Measurements from ENCODE around the gene XPNPEP2.

Gene XPNPEP2

GRCh38 chrX:129804806-129805205, 66.0 kb downstream of the XPNPEP2 start:
- H3K4me3 ChIP-seq (ENCODE audit: low read length) = no peak overlapping the region
- no peak for TF ChIP-seq CTCF (IDR thresholded peaks at IDR 0.05; ENCODE audit: insufficient read depth, low read depth, low read length, missing control alignments)
- no peak for DNase-seq (ENCODE audit: low read depth)

GRCh38 chrX:129808158-129808828, 69.5 kb downstream of the XPNPEP2 start:
- TF ChIP-seq CTCF (IDR thresholded peaks at IDR 0.05; ENCODE audit: insufficient read depth, low read depth, low read length, missing control alignments) = no peak
- no peak for DNase-seq (ENCODE audit: low read depth)
- H3K4me3 ChIP-seq (ENCODE audit: low read length) = no peak overlapping the region

GRCh38 chrX:129808829-129809796, 70.3 kb downstream of the XPNPEP2 start:
- no peak for TF ChIP-seq CTCF (IDR thresholded peaks at IDR 0.05; ENCODE audit: insufficient read depth, low read depth, low read length, missing control alignments)
- no peak overlapping the region for H3K4me3 ChIP-seq (ENCODE audit: low read length)
- DNase-seq (ENCODE audit: low read depth) = no peak

- no peak for TF ChIP-seq CTCF (IDR thresholded peaks at IDR 0.05; ENCODE audit: insufficient read depth, low read depth, low read length, missing control alignments)
- no peak overlapping the region for H3K4me3 ChIP-seq (ENCODE audit: low read length)
- no peak for DNase-seq (ENCODE audit: low read depth)
These were observed 75.0 kb downstream of the XPNPEP2 start for GRCh38 chrX:129813662-129814368.

GRCh38 chrX:129818123-129818522, 79.3 kb downstream of the XPNPEP2 start:
- no peak for TF ChIP-seq CTCF (IDR thresholded peaks at IDR 0.05; ENCODE audit: insufficient read depth, low read depth, low read length, missing control alignments)
- no peak overlapping the region for H3K4me3 ChIP-seq (ENCODE audit: low read length)
- DNase-seq (ENCODE audit: low read depth) = no peak

Measured in epithelial cell of esophagus (primary cell).